ENCODE data around the gene METTL8.

The METTL8 gene

DNA sequence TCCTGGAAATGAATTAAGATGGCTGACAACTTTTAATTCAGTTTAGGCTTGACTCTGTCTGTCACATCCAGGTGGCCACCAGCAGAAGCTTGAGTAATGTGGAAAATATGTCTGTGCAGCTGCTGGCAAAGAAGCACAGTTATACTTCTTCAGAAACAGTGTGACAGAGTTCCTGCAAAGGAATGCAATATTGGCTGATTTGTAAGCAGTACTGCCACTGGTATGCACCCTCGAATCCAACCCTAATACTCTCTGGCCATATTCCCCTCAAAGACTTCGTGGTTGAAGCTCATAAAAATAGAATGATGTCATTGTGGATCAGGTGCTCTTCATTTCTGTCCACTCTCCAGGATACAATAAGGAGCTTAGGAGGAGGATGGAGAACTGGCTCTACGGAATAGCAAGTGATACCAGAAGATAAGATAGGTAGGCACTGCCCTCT, 86.2 kb downstream of the METTL8 start:
- H3K4me3 ChIP-seq (replicated peaks in 1 of 2; ENCODE audit: low read depth in 2 of 2, low read length in 2 of 2), result no peak overlapping the region
- TF ChIP-seq, protein P1, sequence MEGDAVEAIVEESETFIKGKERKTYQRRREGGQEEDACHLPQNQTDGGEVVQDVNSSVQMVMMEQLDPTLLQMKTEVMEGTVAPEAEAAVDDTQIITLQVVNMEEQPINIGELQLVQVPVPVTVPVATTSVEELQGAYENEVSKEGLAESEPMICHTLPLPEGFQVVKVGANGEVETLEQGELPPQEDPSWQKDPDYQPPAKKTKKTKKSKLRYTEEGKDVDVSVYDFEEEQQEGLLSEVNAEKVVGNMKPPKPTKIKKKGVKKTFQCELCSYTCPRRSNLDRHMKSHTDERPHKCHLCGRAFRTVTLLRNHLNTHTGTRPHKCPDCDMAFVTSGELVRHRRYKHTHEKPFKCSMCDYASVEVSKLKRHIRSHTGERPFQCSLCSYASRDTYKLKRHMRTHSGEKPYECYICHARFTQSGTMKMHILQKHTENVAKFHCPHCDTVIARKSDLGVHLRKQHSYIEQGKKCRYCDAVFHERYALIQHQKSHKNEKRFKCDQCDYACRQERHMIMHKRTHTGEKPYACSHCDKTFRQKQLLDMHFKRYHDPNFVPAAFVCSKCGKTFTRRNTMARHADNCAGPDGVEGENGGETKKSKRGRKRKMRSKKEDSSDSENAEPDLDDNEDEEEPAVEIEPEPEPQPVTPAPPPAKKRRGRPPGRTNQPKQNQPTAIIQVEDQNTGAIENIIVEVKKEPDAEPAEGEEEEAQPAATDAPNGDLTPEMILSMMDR (IDR thresholded peaks at IDR 0.05; ENCODE audit: low read depth, low read length), result no peak
- DNase-seq (ENCODE audit: low read depth in 2 of 2), result peak; percentile 70 to 88

DNA sequence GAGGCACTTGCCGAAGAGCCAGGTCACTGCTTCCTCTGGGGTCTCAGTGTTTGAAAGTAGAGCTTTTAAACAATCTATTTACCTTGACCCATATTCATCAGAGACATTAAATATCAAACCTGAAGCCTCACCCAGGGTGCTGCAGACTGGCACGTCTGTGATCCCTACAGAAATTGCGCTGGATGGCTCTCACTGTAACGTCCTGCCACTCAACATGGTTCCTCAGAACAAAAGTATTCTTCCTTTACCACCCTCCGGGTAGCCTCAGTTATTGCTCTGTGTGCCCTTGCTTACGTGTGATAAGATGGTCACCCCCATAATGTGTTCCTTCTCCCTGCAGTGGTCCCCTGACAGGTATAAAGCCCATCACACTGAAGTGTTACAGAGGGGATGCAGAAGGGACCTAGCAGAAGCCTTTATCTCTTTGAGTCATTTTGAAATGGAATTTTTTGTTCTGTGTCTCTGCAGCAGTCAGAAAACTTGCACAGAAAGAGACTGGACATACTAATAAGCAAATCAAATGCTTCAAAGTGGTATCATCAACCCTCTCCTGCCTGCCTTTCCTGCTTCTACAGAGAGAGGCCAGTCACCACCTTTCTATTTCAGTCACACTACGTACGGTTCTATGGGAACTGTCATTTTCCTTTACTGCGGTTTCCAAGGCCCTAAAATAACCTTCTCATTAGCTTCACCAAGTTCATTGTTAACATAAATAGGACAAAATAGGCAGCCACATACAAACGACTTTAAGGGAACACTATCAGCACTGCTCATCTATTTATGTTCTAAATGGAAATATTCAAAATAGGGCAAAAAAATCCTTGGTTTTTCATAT, 86.8 kb downstream of the METTL8 start:
- H3K4me3 ChIP-seq (replicated peaks in 1 of 2; ENCODE audit: low read depth in 2 of 2, low read length in 2 of 2), result no peak overlapping the region
- peak; percentile 8 to 33 for DNase-seq (ENCODE audit: low read depth in 2 of 2)
- TF ChIP-seq, protein P1 (IDR thresholded peaks at IDR 0.05; ENCODE audit: low read depth, low read length), result no peak

DNA sequence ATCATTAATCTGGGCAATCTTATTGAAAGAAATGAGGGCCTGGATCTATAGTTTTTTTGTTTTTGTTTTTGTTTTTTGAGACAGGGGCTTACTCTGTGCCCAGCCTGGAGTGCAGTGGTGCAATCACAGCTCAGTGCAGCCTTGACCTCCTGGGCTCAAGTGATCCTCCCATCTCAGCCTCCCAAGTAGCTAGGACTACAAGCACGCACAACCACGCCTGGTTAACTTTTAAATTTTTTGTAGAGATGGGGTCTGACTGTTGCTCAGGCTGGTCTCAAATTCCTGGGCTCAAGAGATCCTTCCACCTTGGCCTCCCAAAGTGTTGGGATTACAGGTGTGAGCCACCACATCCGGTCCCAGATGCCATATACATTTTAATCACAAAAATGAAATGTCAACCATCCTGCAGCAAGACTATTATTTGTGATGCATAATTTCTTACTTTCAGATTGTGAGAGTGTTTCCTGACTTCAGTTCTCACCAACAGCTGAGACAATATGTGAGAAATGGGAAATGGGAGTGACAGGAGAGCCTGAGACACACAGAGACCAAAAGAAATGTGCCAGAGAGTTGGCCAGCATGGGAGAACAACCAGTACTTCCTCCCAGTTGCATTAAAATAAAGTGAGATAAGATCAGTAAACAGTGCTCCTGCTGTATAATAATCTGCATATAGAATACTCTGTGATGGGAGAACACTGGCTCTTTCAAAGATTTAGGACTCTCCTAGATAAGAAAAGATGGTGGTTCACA, 87.6 kb downstream of the METTL8 start:
- peak; percentile 10 to 21 for DNase-seq (ENCODE audit: low read depth in 2 of 2)
- TF ChIP-seq, protein P1 (IDR thresholded peaks at IDR 0.05; ENCODE audit: low read depth, low read length), result no peak
- H3K4me3 ChIP-seq (replicated peaks in 1 of 2; ENCODE audit: low read depth in 2 of 2, low read length in 2 of 2), result no peak overlapping the region

DNA sequence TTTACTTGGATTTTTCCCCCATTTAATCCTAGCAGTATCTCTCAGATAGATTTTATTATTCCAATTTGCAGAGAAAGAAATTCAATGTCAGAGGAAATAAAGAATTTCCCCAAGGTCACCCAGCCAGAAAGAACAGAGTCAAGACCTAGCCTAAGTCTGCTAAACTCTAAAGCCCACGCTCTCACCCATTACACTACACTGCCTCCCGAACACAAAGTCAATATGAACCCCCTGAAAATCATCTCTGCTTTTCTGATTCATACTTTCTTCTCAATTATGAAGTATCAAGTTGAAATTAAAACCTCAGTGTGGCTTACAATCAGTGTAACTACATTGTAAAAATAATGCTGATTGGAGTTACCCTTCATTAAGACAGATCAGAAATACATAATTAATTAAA, 89.6 kb downstream of the METTL8 start:
- DNase-seq (ENCODE audit: low read depth in 2 of 2), result no peak
- H3K4me3 ChIP-seq (replicated peaks in 1 of 2; ENCODE audit: low read depth in 2 of 2, low read length in 2 of 2), result no peak overlapping the region
- TF ChIP-seq, protein P1 (IDR thresholded peaks at IDR 0.05; ENCODE audit: low read depth, low read length), result no peak

DNA sequence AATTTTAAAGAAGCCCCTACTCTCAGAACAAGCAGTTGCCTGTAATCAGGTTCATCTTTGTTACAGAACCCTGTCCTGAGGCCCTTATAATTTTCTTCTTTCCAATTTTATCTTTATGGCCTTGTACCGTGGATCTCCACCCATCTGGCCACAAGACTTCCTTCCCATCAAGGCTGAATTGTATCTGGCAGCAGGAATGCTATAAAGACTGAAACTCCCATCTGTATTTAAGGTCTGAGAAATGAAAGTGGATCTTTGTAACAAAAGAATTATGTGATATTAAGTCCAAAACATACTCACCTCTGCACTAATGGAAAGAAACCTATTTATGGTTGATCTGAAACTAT, 91.8 kb downstream of the METTL8 start:
- TF ChIP-seq, protein P1 (IDR thresholded peaks at IDR 0.05; ENCODE audit: low read depth, low read length), result no peak
- peak in 1 of 2 donors; percentile 22 for DNase-seq (ENCODE audit: low read depth in 2 of 2)
- H3K4me3 ChIP-seq (replicated peaks in 1 of 2; ENCODE audit: low read depth in 2 of 2, low read length in 2 of 2), result no peak overlapping the region

DNA sequence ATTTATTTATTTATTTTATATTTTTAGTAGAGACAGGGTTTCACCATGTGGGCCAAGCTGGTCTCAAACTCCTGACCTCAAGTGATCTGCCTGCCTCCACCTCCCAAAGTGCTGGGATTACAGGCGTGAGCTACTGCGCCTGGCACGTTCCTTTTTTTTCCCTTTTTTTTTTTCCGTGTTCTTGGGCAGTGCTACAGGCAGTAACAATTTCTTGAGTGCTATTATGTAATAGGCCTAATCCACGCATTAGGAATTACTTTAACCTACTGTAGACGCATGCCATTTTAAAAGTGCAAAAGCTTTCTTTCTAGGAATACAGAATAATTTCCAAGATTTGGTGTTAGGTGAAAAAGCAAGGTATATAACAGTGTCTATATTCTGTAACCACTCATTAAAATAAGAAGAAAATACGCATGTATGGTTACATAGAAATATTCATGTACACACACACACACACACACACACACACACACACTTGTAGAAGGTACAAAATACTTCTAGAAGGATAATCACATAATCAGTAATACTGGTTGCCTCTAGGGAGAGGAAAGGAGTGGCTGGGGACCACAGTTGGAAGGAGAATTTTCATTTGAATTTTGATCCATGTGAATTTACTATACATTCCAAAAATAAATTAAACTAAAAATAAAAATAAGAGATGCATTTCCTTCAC, 92.3 kb downstream of the METTL8 start:
- H3K4me3 ChIP-seq (replicated peaks in 1 of 2; ENCODE audit: low read depth in 2 of 2, low read length in 2 of 2), result no peak overlapping the region
- DNase-seq (ENCODE audit: low read depth in 2 of 2), result no peak
- TF ChIP-seq, protein P1 (IDR thresholded peaks at IDR 0.05; ENCODE audit: low read depth, low read length), result no peak

Data from cardiac fibroblast (primary cell).